ENCODE measurements around the gene CST11.

DNA sequence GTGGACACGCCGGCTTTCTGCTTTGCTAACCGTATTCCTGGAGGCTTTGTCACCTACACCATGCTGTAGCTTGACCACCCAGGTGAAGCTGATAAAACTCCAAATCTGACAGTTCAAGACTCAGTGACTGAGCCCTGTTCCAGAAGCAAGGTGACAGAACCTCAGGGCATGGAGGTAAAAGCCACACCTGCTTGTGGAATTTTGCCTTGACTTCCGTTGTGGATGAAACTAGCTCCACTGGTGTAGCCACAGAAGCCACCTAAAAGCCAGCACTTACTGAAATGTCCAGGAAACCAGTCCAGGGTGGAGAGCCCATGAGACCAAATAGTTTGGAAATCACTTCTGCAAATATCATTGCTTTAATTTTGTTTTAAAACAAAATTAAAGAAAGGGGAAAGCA is 49.2 kb upstream of the CST11 start:
- TF ChIP-seq POLR2AphosphoS5 (IDR thresholded peaks at IDR 0.05; ENCODE audit: low read length) (no peak), RFX5 (IDR thresholded peaks at IDR 0.05; ENCODE audit: low read depth, low read length) (no peak), POLR2A (IDR thresholded peaks at IDR 0.05; ENCODE audit: low read depth, low read length) (no peak), CREM (IDR thresholded peaks at IDR 0.05; ENCODE audit: low read depth) (no peak), ATF7 (IDR thresholded peaks at IDR 0.05; ENCODE audit: low read depth) (no peak), ZBTB33 (IDR thresholded peaks at IDR 0.05) (no peak), IKZF1 (conservative IDR thresholded peaks at IDR 0.05) (no peak), ELK1 (IDR thresholded peaks at IDR 0.05; ENCODE audit: low read depth, low read length) (no peak), CREB1 (IDR thresholded peaks at IDR 0.05; ENCODE audit: low read depth) (no peak), TAF1 (IDR thresholded peaks at IDR 0.05; ENCODE audit: borderline replicate concordance, low read depth, low read length) (no peak), EP300 (IDR thresholded peaks at IDR 0.05; ENCODE audit: borderline replicate concordance in 1 of 2, control insufficient read depth in 1 of 2, low read depth in 2 of 2, low read length in 2 of 2) (no peak)
- TF ChIP-seq, protein P1, sequence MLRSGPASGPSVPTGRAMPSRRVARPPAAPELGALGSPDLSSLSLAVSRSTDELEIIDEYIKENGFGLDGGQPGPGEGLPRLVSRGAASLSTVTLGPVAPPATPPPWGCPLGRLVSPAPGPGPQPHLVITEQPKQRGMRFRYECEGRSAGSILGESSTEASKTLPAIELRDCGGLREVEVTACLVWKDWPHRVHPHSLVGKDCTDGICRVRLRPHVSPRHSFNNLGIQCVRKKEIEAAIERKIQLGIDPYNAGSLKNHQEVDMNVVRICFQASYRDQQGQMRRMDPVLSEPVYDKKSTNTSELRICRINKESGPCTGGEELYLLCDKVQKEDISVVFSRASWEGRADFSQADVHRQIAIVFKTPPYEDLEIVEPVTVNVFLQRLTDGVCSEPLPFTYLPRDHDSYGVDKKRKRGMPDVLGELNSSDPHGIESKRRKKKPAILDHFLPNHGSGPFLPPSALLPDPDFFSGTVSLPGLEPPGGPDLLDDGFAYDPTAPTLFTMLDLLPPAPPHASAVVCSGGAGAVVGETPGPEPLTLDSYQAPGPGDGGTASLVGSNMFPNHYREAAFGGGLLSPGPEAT (IDR thresholded peaks at IDR 0.05; ENCODE audit: low read depth) = no peak
- TF ChIP-seq, protein P2, sequence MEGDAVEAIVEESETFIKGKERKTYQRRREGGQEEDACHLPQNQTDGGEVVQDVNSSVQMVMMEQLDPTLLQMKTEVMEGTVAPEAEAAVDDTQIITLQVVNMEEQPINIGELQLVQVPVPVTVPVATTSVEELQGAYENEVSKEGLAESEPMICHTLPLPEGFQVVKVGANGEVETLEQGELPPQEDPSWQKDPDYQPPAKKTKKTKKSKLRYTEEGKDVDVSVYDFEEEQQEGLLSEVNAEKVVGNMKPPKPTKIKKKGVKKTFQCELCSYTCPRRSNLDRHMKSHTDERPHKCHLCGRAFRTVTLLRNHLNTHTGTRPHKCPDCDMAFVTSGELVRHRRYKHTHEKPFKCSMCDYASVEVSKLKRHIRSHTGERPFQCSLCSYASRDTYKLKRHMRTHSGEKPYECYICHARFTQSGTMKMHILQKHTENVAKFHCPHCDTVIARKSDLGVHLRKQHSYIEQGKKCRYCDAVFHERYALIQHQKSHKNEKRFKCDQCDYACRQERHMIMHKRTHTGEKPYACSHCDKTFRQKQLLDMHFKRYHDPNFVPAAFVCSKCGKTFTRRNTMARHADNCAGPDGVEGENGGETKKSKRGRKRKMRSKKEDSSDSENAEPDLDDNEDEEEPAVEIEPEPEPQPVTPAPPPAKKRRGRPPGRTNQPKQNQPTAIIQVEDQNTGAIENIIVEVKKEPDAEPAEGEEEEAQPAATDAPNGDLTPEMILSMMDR (IDR thresholded peaks at IDR 0.05 in 2 of 3, conservative IDR thresholded peaks at IDR 0.05 in 1 of 3; ENCODE audit: control insufficient read depth in 2 of 3, extremely low read depth in 1 of 3, insufficient read depth in 1 of 3, low read depth in 3 of 3, low read length in 3 of 3) = no peak
